Fibroblast of skin of back (primary cell): Measurements from ENCODE around the gene ZNRF2.
A peak's percentile ranks its signal among the peaks of the same experiment; 100 is the strongest.

Experiments used
- DNase-seq: peaks from one replicate; pipeline ENCODE4 v3.0.0-alpha.2; 2013

Gene ZNRF2

DNA sequence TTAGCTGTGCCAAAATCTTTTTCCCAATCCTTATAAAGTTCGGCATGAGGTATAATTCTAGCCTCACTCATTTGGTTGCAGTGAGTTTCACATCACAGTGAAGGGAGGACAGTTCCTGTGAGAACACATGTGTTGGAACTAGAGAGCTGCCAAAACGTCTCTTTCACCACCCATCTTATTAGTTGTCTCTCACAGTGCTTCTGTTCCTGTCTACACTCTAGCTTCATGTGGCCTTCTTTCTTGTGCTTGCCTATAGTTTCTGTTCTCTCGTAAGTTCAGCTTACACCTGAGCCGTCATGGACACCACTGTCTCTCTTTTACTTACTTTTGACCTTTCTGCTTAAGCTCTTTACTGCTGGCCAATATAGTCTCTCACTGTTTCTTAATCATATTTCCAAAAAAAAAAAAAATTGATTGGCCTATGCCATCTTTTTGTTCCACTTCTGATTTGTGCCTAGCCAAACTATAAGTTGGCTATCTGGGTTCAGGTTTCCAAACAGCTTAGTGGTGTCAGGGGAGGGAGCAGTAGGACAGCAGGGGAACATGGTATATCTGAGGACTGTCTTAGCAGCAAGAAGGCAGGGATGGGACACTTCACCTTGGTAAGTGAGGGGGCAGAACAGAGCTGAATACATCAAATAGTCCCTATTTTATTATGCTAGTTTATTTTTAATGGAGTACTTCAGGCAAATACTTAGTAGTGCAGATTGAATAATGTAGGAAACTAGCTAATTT is 38.0 kb downstream of the ZNRF2 start:
- DNase-seq, result peak; percentile 15

DNA sequence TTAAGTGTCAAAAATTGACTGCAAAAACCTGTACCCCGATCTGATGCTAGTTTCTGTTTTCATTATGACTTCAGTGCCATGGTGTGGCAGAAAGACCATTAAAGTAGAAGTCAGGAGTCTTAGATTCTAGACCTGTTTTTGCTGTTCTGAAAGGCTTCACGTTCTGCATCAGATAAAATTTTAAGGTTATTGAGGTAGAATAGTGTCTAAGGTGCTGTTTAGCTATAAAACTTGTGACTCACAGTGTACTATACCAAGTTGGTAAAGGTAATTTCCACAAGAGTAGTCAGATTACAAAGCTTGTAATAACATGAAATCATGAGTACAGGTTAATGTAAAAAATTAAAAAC is 38.6 kb downstream of the ZNRF2 start:
- no peak for DNase-seq

DNA sequence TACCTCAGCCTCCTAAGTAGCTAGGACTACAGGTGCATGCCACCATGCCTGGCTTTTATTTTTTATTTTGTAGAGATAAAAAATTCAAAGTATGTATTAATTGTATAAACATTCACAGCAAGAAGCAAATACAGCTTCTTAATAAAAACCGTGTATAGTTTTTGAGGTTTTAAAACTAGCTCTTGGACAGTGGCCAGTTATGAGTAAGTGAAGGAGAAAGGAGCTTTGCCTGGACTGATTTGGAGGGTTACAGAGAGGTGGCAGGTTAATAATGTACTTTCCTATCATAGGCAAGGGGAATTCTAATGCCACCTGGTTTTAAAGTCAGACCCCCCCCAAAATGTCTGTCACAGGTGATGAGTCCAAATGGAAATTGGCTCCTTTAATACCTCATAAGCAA is 43.4 kb downstream of the ZNRF2 start:
- DNase-seq, result peak; percentile 48

DNA sequence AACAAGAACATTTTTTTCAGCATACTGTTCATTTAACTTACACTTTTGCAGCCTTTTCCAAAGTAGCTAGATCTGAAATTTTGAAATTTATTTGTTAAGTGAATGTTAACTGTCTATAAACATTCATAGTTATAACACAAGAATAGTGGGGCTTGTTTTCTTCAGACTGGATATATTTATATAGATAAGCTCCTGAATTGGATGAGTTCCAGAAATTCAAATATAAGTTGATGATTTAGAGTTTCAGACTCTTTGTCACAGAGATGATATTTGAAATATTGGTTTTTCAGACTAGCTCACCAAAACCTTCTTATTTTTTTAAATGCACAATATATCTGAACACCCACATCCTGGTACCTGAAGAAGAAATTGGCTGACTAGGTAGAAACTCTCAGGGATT is 44.0 kb downstream of the ZNRF2 start:
- no peak for DNase-seq

DNA sequence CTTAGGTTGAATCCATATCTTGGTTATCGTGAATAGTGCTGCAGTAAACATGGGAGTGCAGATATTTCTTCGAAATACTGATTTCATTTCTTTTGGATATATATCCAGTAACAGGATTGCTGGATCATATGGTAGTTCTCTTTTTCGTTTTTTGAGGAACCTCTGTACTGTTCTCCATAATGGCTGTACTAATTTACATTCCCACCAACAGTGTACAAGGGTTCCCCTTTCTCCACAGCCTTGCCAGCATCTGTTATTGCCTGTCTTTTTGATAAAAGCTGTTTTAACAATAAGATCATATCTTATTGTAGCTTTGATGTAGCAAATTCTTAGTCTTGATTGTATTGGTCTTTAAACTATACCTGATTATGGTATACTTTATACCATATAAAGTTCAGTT is 45.3 kb downstream of the ZNRF2 start:
- DNase-seq, result no peak

DNA sequence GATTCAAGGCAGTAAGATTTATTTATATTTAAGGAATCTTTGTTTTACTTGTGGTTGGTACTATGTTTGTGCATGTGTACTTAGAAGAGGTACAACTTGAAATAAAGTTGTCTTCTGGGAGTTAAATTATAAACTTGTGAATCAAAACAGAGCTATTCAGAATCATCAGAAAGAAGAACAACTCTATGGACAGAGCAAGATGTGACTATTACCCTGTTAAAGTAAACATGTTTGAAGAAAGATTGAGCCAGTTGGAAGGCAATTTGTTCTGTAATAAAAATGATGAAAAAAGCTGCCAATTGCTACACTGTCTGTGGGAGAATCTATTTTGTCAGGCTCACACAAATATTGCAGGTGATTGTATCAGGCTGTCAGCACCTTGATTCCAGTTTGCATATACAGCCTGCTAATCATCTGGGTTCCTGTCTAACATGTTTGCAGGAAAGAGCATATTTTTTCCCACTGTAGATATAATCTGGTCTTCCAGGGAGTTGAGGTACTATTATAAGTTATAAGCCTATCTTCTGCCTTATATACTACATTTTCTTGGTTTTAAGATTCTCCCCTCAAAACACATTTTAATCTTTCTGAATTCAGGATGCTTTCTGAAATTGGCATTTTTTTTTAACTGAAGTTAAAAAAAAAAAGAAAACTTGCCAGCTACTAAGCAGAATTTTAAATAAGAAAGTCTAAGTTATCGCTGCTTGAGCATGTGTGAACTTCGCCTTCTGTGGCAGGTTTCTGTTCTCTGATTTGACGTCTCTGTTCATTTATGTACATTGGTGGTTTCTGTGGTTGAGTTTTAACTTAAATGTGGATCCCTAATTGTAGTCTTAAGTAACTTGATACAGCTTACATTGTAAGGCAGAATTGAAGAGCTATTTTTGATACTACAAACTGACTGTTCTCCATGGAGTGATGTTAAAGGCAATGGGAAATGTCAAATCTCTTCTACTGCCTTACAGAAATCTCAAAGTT is 46.0 kb downstream of the ZNRF2 start:
- DNase-seq, result no peak

DNA sequence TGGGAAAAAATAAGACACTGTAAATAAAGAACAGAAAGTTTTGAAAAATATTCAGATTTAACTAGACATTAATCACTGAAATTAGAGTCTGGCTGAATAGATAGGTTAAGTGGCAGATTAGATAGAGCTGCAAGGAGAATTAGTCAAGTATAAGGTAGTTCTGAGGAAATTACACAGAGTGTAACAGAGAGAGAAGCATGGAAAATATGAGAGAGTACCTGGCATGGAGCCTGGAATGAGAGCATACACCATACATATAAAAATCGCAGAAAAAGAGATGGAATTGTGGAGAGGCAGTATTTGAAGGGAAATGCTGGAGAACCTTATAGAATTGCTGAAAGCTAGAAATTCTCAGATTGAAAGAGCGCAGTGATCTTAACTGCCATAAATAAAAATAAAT is 46.9 kb downstream of the ZNRF2 start:
- DNase-seq, result peak; percentile 34

DNA sequence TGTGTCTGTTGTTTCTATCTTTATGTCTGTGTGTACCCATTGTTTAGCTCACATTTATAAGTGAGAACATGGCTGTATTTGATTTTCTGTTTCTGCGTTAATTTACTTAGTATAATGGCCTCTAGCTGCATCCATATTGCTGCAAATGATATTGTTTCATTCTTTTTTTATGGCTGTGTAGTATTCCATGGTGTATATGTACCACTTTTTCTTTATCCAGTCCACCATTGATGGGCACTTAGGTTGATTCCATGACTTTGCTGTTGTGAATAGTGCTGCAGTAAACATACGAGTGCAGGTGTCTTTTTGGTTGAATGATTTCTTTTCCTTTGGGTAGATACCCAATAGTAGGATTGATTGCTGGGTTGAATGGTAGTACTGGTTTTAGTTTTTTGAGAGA is 48.2 kb downstream of the ZNRF2 start:
- no peak for DNase-seq

DNA sequence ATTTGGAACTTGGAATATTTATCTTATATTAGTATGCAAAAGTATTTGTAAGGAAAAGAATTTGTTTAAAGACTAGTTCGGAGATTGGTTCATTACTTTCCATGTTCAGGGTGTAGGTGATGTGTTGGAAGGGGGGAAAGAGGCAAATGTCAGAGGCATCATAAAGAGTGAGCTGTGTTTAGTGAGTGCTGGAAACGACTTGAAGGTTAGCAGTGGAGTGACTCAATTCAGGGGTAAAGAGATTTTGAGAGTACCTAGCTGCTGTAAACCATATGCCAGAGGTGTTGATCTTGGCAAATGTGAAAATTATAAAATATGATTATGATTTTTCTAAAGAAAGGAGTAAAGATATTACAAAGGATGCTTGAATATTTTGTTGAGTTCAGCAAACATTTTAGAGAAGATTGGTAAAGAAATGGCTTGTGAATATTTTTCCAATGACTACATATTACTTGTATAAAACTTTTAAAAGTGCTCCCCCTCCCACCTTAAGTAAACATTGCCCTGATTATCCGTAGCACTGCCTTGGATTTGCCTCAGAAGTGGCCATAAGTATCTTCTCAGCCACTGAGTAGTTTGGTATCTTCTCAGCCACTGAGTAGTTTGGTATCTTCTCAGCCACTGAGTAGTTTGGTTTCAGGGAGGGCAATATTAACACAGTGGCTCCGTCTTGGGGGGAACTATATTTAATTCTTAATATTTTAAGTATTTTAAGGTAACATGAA is 51.5 kb downstream of the ZNRF2 start:
- DNase-seq, result no peak

DNA sequence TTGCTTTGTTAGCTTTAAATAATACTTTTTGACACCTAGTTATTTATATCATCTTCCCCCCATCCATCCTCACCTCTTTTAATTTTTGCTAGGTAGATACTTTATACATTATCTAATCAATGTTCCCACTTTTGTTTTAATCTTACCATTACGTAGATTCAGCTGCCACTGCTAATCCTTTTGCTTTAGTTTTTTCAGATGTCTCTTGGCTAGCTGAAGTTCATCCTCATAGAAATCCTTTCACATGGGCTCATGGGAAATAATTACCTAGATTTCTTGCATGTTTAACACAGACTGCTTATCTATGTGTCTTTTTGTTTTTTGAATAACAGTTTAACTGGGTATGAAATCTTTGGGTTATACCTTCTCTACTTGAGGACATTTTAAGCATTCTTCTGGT is 60.1 kb downstream of the ZNRF2 start:
- no peak for DNase-seq

DNA sequence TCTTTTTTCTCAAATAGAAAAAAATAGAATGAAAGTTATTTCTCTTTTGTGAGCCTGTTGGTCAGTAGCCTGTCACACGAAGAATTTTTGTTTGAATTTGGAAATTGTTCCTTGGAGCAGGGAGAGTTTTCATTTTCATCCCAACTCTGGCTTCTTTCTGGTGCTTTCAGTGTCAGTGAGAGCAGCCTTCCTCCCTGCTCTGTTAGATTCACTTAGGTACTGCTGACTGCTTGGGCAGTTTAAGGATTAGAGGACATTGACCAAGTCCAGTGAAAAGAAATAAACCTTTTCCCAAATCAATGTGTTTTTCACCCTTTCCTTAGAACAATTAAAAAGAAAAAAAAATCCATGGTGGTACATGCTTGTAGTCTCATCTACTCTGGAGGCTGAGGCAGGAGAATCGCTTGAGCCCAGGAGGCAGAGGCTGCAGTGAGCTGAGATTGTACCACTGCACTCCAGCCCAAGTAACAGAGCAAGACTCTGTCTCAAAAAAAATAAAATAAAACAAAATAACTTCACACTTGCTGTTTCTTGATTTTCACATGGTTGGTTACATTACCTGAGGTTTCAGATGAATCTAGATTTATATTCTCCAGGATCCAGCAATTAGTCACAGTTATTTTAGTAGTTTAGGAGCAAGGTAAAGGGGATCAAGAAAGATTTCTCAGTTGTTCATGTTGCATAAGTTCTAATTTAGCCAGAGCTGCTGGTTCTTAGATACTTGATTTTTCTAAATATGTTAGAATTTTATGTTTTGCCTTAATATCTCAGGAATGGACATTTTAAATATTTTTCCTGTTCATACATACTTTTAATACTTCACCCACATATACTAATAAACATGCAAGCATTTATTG is 63.1 kb downstream of the ZNRF2 start:
- DNase-seq, result no peak

DNA sequence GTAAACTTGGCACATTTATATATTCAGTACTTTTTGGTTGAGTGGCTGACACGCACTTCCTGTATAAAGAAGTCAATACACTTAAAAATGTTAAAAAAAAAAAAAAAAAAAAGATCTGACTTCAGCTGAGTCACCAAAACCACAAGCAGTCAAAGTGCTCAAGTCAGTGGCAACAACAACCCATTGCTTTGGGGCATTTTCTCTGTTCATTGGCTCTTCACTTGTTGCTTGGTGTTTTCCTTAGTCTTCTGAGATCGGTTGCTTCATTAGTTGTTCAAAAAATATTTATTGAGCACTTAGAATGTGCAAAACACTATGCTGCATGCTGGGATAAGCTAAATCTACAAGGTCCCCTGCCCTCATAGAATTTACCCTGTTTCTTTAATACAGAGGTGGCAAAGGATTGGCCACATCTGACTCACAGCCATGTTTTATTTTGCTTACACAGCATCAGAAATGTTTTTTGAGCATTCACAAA is 63.7 kb downstream of the ZNRF2 start:
- DNase-seq, result peak; percentile 91

DNA sequence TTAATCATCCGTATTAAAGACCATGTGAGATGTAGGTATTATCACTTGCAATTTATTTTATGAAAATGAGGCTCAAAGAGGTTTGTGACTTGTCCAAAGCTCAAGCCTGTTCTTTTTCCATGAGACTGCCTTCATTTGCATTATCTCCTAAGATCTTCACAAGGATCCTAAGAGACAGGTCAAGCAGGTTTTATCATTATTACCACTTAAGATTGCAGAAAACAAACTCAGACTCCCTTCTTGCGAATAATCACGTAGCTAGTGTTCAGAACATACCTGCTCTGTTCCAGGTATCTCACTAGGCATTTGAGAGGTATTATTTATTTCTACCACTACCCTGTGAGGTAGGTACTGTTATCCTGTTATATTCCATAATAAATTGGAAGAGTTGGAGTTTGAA is 64.8 kb downstream of the ZNRF2 start:
- no peak for DNase-seq

DNA sequence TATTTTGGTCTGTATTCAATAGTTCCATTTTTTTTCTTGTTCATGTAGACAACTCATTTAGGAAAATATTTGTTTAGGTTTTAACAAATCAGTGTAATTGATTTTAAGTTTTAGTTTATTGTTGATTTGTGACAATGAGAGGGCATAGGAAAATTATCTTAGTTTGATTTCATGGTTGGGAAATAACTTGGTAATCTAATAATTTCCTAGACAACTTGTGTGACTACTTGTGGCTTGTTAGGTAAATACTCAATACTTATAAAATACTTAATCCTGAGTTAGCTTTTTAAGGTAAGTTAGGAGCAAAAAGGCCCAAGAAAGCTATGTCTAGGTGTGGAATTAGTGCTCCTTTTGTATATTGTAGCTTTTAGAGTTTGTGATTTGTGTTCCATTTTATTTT is 65.4 kb downstream of the ZNRF2 start:
- DNase-seq, result no peak

DNA sequence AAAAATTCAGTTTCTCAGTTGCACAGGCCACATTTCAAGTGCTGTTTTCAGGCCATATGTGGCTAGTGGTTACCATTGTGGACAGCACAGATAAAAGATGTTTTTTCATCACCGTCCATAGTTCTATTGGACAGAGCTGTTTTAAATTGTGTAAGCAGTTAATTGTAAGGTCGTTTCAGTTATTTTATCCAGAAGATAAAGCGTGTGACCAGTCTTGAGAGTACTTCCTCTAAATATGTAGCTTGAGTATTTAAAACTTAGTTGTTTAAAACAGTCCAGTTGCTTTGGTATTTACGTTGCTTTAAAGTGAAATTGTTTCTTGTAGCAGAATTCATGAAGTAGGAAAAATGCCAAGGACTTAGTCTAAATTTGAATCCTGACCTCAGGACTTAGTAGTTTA is 66.9 kb downstream of the ZNRF2 start:
- no peak for DNase-seq

DNA sequence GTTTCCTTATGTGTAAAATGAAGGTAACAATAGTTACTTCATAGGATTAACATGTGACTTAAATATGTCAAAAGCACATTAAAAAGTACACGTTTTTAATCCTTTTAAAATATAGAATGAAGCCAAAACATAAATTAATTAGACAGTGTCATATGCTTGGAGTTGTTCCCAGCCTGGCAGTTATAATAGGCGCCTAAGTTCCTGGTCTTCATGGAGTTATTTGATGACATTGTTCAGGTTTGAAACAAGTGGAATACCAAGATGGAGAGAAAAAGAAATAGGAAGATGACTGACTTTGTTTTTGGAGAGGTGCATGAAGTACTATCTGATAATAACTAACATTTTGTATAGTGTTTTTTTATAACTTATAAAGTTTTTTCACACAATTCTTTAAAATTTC is 67.3 kb downstream of the ZNRF2 start:
- DNase-seq, result no peak

DNA sequence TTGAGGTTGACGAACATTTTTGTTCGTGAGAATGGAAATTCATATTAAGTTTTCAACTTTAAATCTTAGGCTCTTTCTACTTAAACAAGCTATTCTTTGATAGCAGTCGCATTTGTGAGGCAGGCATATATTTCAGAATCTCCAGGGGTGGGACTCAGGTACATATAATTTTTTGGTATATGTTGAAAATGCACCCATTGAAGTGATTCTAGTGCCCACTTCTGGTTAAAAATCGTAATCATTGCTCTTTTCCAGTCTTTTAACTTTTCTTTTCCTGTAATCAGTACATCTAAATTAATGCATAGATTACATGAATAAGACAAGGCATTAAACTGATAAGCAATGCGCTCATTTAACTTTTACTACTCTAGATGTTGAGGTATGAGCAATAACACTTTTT is 67.8 kb downstream of the ZNRF2 start:
- no peak for DNase-seq

DNA sequence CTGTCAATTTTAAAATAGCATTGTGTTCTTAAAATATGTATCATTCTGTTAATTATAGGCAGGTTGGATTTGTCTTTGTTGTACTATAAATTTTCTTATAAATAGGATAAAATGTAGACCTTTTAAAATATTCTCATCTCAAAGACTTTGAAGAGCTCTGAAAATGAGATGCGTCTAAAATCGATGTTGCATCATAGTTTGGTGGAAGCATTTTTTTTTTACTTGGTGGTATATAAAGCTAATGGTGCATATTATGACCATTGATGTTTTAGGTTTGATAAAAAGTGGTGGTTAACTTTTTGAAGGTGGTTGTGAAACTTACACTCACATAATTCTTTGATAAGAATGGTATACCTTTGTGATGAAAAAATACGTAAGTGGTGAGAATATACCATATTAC is 69.1 kb downstream of the ZNRF2 start:
- DNase-seq, result no peak

DNA sequence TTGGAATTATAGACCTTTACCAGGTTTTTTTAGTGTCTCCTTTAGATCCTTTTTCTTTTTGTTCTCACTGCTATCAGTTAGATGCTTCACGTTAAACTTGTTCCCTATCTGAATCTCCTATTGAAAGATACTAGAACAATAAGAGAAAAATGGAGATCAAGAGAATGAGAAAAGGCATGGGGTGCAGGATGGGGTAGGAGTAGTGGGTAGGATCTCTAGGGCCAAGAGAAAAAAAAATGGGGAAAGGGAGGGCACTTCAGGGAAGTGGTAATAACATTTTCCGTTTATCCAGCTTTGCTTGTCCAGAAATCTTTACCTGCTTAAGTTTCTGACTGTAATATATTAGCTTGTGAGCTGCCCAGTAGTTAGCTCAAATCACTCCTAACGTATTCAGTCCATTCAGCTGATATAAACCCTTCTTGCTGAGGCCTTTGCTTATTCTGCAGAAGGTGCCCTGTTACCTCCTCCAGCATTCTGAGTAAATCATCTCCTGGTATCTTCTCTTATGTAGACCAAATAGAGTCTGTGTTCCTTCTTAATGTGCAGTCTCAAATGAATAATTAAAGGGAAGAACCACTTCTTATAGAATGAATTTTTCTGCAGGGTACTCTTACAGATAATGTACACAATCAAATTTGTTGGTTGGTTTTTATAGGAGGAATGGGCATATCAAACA is 69.7 kb downstream of the ZNRF2 start:
- DNase-seq, result no peak

DNA sequence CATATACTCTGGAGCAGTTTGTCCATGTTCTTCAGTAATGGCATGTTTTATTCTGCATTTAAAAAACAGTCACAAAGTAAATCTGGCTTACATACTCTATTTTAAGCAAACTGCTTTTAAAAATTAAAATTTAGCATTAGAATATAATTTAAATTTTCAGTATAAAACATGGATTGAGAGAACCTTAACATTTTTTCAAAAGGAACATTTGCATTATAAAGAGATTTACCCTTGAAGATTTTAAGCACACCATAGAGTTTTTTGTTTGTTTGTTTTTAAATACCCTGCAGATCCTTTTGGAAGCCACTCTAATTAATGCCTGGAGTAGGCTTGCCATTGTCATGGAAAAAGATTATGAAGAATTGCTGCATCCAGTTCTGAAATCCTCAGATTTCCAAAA is 70.4 kb downstream of the ZNRF2 start:
- DNase-seq, result no peak

DNA sequence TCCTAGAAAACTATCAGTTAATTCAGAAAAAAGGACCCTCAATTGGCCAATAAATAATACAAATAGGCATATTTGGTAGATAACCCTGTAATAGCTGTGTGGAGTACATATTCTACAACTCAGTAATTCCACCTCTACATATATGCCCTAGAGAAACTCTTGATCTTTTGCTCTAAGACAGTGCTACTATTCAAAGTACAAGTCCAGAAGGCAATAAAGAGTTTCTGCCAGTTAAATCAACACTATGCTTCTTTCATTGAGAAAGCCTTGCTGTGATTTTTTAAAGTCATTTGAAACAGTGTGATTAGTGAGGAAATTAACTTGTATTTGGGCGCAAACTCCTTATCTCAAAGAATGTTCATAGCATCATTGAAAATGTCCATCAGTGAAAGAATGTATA is 75.6 kb downstream of the ZNRF2 start:
- DNase-seq, result no peak
